CD4-positive, alpha-beta T cell treated with Interleukin-4 for 1 hour (primary cell): ENCODE results near the gene MRPL18.

Experiments
- DNase-seq, 2 donors: peaks; one replicate each; pipeline ENCODE4 v3.0.0-alpha.2; 2020 to 2022

MRPL18 gene

GRCh38 chr6:159844737-159845645 is 54.7 kb downstream of the MRPL18 start:
- DNase-seq: no peak
